GM08714 (cell line): Measurements from ENCODE around the gene CH25H.
"Not testable (repeated sequence)": the region's sequence is repeated elsewhere in the genome, so short reads cannot be mapped to it uniquely, and the experiment has no call there.

Experiments
- H3K4me3 ChIP-seq: fragments of 200-500 bp; sonication (Bioruptor generic); 2 replicates; pipeline ENCODE4 v1.5.1; 2014; ENCODE audit warnings: mild to moderate bottlenecking, low read length, inconsistent platforms
- ZNF274 ChIP-seq: IDR thresholded peaks from 2 replicates; pipeline ENCODE4 v1.6.1; 2012; ENCODE audit warnings: mild to moderate bottlenecking, low read depth, low read length

CH25H gene, protein sequence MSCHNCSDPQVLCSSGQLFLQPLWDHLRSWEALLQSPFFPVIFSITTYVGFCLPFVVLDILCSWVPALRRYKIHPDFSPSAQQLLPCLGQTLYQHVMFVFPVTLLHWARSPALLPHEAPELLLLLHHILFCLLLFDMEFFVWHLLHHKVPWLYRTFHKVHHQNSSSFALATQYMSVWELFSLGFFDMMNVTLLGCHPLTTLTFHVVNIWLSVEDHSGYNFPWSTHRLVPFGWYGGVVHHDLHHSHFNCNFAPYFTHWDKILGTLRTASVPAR

GRCh38 chr10:89207181-89207800, at the start of gene CH25H:
Gene CH25H, minus strand, starts transcription at chr10:89207317. Its CDS starts 25 bp downstream, at chr10:89207292.
- H3K4me3 ChIP-seq = peak within 1 kb of the TSS; percentile 56
- TF ChIP-seq ZNF274 = no peak

GRCh38 chr10:89256340-89256739, 49.2 kb upstream of the CH25H start:
- H3K4me3 ChIP-seq = no peak overlapping the region
- no peak for TF ChIP-seq ZNF274

DNA sequence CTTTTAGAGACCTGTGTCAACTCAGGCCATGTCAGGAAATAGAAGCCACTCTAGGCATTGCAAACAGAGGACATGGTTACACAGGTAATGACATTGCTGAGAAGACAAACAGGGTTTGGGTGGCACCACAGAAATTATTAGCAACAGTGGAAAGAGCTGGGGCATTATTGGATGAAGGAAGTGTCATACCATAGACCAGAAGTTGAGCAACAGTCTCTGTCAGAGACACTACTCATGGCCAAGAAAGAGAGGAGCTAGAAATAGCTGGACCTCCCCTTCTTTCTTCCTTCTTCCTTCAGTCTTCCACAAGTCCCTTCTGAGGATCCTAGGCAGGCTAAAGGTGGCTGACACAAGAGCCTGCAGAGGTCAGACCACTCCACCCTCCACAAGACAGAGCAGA, 48.7 kb upstream of the CH25H start:
- no peak overlapping the region for H3K4me3 ChIP-seq
- TF ChIP-seq ZNF274 = no peak

DNA sequence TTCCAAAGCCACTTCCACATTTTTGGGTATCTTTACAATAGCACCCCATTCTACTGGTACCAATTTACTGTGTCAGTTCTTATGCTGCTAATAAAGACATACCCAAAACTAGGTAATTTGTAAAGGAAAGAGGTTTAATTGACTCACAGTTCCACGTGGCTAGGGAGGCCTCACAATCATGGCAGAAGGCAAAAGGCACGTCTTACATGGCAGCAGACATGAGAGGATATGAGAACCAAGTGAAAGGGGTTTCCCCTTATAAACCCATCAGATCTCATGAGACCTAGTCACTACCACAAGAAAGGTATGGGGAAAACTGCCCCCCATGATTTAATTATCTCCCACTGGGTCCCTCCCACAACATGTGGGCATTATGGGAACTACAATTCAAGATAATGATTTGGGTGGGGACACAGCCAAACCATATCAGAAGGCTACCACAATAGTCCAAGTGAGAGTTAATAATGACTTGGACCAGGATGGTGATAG, 48.0 kb upstream of the CH25H start:
- not testable (repeated sequence) for H3K4me3 ChIP-seq

DNA sequence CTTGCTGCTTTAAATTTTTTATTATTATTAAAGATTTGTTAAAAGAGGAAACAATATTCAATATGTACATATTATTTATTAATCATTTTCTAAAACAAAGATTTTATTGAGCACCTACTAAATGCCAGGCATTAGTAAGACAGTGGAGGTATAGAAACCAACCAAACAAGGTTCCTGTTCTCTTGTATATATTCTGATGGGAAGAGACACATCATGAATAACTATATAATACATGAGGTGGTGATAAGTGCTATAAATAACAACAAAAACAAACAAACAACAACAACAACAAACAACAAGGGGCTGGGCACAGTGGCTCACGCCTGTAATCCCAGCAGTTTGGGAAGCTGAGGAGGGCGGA, 45.1 kb upstream of the CH25H start:
- TF ChIP-seq ZNF274 = no peak
- no peak overlapping the region; the same call in 1 of the 2 replicates for H3K4me3 ChIP-seq

- peak within 1 kb of the TSS; percentile 81 for H3K4me3 ChIP-seq
- TF ChIP-seq ZNF274 = no peak
Measured at GRCh38 chr10:89251409-89252224, 44.5 kb upstream of the CH25H start, which contains the start of gene LIPA. Gene LIPA, minus strand, starts transcription at chr10:89251775. Its CDS starts 4,127 bp downstream, at chr10:89247648.

- H3K4me3 ChIP-seq = peak overlapping the region; percentile 81
- TF ChIP-seq ZNF274 = no peak
Measured at GRCh38 chr10:89250865-89251408, 43.8 kb upstream of the CH25H start.

DNA sequence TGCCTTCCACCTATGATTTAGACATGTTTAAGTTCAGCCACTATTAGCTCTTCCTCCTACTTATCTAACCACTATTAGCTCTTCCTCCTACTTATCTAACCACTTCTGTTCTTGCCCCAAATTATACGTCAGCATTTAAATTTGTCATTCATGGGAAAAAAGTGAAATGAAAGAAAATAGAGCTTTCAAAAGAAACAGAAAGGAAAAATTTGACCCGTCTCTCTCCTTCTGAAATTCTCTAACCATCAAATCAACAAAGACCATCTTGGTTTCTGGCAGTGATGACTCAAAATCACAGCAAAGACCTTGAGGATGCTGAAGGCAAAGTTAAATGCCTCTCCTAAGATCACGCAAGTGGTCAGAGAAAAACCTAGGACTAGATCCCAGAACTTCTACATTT, 41.9 kb upstream of the CH25H start:
- TF ChIP-seq ZNF274 = no peak
- H3K4me3 ChIP-seq = no peak overlapping the region; the same call in 1 of the 2 replicates

DNA sequence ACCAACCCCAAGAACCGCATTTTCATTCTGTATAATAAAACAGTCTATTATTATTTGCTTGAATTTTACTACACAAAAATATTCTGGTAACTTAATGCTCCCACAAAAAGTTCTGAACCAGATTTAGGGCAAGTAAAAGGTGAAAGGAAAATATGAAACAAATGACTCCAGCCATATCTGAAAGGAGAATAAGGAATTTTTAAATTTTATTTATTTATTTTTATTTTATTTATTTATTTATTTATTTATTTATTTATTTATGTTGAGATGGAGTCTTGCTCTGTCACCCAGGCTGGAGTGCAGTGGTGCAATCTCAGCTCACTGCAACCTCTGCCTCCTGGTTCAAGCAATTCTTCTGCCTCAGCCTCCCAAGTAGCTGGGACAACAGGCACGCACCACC, 40.5 kb upstream of the CH25H start:
- not testable (repeated sequence) for H3K4me3 ChIP-seq

GRCh38 chr10:89245802-89246201, 38.7 kb upstream of the CH25H start:
- no peak overlapping the region for H3K4me3 ChIP-seq
- TF ChIP-seq ZNF274 = no peak

- no peak overlapping the region; the same call in 1 of the 2 replicates for H3K4me3 ChIP-seq
- no peak for TF ChIP-seq ZNF274
Measured at GRCh38 chr10:89242840-89243568, 35.9 kb upstream of the CH25H start.

DNA sequence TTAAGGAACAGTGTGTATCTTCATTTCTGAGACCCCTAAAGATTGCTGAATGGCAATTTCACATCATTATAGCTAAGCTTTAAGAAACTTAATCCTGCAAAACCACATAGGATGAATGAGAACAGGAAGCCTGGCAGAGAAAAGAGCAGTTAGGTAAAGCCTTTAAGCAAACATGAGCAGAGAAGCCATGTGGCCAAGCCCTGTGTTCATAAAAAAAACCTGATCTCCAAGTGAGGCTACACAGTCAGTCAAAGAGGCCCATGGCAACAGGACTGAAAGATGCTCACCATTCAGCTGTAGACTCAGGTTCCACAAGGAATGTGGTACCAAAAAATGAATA, 35.2 kb upstream of the CH25H start:
- no peak for TF ChIP-seq ZNF274
- H3K4me3 ChIP-seq = no peak overlapping the region

DNA sequence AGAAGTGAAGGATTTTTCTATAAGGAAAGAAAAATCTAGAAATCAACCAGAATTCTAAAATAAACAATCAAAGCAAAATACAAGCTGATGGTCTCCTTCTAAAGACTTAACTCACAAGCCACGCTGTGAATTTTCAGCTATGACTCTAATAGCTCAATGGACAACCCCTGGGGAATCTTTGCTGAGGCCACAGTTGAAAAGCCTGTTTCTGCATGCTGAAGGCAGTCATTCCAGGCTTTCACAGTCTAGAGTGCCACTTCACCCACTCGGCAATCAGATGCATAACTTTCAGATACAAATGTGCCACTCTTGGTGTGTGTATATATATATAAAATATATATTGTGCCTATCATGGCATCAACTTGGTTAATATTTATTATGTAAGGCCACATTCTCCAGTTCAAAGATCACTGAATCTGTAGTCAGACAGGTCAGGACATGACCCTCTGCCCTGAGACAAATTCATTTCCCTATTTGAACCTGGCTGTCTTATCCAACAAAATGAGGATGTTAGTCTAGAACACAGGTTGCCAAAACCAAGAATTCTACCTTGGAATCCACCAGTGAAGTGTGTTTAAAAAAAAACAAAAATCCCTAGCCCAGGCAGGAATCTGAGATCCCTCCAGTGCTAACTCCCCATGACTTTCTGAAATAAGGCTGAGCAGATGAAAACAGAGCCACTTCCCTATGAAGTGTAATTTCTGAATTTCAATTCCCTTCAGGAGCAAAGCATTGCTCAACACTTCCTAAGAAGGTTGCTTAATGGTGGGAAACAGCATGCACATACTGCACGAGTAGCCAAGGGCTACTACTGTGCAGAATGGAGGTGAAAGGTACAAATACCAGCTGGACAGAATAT, 34.6 kb upstream of the CH25H start:
- H3K4me3 ChIP-seq = no peak overlapping the region
- TF ChIP-seq ZNF274 = no peak
